ENCODE measurements around the gene ATG9B. TPM values are rescaled to one million over a fixed set of nuclear protein-coding genes. Genes with fewer than 3 reads are reported as not detected.

The ATG9B gene
- total and polyA plus RNA-seq, 9 of the 15 experiments (the other 6 are each of a cell fraction or from before 2014, with no cell fraction given), result 0.29 to 8.0 (median 2.1) TPM

GRCh38 chr7:150994141-150994837 lies 30.0 kb downstream of the ATG9B start (continued):
- TF ChIP-seq, protein P1, sequence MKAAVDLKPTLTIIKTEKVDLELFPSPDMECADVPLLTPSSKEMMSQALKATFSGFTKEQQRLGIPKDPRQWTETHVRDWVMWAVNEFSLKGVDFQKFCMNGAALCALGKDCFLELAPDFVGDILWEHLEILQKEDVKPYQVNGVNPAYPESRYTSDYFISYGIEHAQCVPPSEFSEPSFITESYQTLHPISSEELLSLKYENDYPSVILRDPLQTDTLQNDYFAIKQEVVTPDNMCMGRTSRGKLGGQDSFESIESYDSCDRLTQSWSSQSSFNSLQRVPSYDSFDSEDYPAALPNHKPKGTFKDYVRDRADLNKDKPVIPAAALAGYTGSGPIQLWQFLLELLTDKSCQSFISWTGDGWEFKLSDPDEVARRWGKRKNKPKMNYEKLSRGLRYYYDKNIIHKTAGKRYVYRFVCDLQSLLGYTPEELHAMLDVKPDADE (conservative IDR thresholded peaks at IDR 0.05; ENCODE audit: control insufficient read depth, low read depth, low read length), result peak; percentile 84
- TF ChIP-seq GTF2B (IDR thresholded peaks at IDR 0.05; ENCODE audit: extremely low read depth, insufficient read length), result no peak
- no peak; the same call in 1 of the 2 replicates for TF ChIP-seq GATAD2B (IDR thresholded peaks at IDR 0.05; ENCODE audit: borderline replicate concordance)
- TF ChIP-seq SMAD2 (IDR thresholded peaks at IDR 0.05; ENCODE audit: low read depth, low read length), result no peak
- no peak for TF ChIP-seq ETS2 (tag; IDR thresholded peaks at IDR 0.05; ENCODE audit: borderline replicate concordance, poor library complexity, severe bottlenecking)
- 0 out of 2 replicates have a peak, but pooled peaks have one; percentile 17 for TF ChIP-seq NR2C2 (CRISPR knock-in tag; IDR thresholded peaks at IDR 0.05)
- TF ChIP-seq NR2C2 (tag; IDR thresholded peaks at IDR 0.05), result peak; percentile 65
- TF ChIP-seq, protein P2, sequence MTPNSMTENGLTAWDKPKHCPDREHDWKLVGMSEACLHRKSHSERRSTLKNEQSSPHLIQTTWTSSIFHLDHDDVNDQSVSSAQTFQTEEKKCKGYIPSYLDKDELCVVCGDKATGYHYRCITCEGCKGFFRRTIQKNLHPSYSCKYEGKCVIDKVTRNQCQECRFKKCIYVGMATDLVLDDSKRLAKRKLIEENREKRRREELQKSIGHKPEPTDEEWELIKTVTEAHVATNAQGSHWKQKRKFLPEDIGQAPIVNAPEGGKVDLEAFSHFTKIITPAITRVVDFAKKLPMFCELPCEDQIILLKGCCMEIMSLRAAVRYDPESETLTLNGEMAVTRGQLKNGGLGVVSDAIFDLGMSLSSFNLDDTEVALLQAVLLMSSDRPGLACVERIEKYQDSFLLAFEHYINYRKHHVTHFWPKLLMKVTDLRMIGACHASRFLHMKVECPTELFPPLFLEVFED (CRISPR knock-in tag; conservative IDR thresholded peaks at IDR 0.05), result peak; percentile 39; the same call in 1 of the 2 replicates
- TF ChIP-seq ZNF668 (CRISPR knock-in tag; IDR thresholded peaks at IDR 0.05), result peak; percentile 58; the same call in 1 of the 2 replicates
- peak; percentile 86 for TF ChIP-seq CCNT2 (IDR thresholded peaks at IDR 0.05; ENCODE audit: borderline replicate concordance, extremely low read depth, insufficient read length, low read depth, low read length)
- TF ChIP-seq HES1 (IDR thresholded peaks at IDR 0.05; ENCODE audit: low read depth), result peak; percentile 54; the same call in 1 of the 2 replicates
- peak; percentile 72 for TF ChIP-seq BCOR (IDR thresholded peaks at IDR 0.05)
- peak; percentile 88 for TF ChIP-seq RB1 (IDR thresholded peaks at IDR 0.05; ENCODE audit: low read depth)
- no peak; the same call in 1 of the 2 replicates for TF ChIP-seq ESRRA (IDR thresholded peaks at IDR 0.05; ENCODE audit: borderline replicate concordance, low read depth)
- TF ChIP-seq FOXP1 (CRISPR knock-in tag; IDR thresholded peaks at IDR 0.05), result no peak
- no peak for TF ChIP-seq ZNF57 (CRISPR knock-in tag; IDR thresholded peaks at IDR 0.05)
- TF ChIP-seq, protein P3, sequence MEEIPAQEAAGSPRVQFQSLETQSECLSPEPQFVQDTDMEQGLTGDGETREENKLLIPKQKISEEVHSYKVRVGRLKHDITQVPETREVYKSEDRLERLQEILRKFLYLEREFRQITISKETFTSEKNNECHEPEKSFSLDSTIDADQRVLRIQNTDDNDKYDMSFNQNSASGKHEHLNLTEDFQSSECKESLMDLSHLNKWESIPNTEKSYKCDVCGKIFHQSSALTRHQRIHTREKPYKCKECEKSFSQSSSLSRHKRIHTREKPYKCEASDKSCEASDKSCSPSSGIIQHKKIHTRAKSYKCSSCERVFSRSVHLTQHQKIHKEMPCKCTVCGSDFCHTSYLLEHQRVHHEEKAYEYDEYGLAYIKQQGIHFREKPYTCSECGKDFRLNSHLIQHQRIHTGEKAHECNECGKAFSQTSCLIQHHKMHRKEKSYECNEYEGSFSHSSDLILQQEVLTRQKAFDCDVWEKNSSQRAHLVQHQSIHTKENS (CRISPR knock-in tag; IDR thresholded peaks at IDR 0.05), result no peak
- peak; percentile 100 for TF ChIP-seq HDAC2 (IDR thresholded peaks at IDR 0.05)
- TF ChIP-seq NEUROD1 (IDR thresholded peaks at IDR 0.05; ENCODE audit: borderline replicate concordance, low read depth, low read length, partially characterized antibody), result peak; percentile 68
- TF ChIP-seq ZEB2 (IDR thresholded peaks at IDR 0.05), result peak; percentile 43; the same call in 1 of the 2 replicates
- TF ChIP-seq MEIS2 (IDR thresholded peaks at IDR 0.05; ENCODE audit: partially characterized antibody), result peak; percentile 79
- peak; percentile 50 for TF ChIP-seq MITF (IDR thresholded peaks at IDR 0.05)
